ENCODE measurements around the gene CPPED1.

- no peak for TF ChIP-seq CTCF (IDR thresholded peaks at IDR 0.05)
- TF ChIP-seq POLR2A (IDR thresholded peaks at IDR 0.05) = no peak
Observed at GRCh38 chr16:12643034-12643455, 160.6 kb downstream of the CPPED1 start.

All from transverse colon (tissue), 3 donors.